HG03575 (cell line): Measurements from ENCODE around the gene CLIP1.

Experiments used
- ATAC-seq: cut with Tn5 transposase; IDR thresholded peaks from one replicate; pipeline ENCODE4 v1.9.1; 2021; ENCODE audit not compliant: unreplicated experiment, insufficient number of reproducible peaks, low FRiP score; ENCODE audit errors: extremely low read depth

Gene CLIP1

DNA sequence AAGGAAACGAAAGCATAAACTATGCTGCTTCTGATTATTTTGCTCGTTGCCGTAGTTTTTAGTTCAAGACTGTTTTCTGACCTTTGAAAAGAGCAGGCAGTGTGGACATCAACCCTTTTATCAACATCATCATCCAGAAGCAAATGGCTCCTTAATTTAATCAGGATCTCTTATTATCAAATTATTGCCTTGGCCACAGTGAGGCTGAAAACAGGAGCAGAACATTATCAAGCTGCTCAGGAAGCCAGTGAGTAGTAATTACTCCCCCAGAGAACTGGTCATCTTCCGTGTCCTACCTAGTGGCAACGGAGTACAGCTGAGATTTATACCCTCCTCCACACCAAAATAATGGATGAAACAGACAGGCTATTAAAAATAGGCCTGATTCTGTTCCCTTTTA lies 194.4 kb downstream of the CLIP1 start:
- no peak for ATAC-seq

DNA sequence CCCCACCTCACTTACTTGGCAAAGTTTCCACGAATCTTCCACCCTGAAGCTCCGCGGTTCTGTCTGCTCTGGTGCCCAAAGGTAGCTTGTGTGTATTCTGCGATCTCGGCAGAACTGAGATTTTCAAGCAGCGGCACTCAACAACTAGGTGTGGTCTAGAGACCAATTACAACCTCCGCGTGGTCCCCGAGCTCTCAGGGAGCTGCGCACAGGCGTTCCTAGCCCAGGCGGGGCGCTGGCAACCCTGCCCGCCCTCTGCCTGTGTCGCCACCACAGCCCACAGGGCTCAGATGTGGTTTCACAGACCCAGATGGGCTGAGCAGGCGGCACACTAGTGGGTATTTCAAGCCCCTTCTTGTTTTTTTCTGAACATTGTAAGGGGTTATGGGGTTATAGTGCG lies 195.1 kb downstream of the CLIP1 start:
- ATAC-seq: no peak

- ATAC-seq: peak; percentile 5
Observed at GRCh38 chr12:122226366-122227125, 195.9 kb downstream of the CLIP1 start.

- peak; percentile 59 for ATAC-seq
Observed at GRCh38 chr12:122225683-122226365, 196.6 kb downstream of the CLIP1 start, which contains the start of gene DIABLO. Gene DIABLO (minus strand): TSS chr12:122226052. CDS start chr12:122226014, 38 bp downstream.
